T-helper 1 cell treated with Interleukin-12 subunit alpha and Interleukin-12 subunit beta and Interleukin-4 antibody, amounts not matched to agents 30 μg/mL and 1 μg/mL, for 36 hours (primary cell): ENCODE measurements around the gene PCCA.

Source experiments
- H3K27ac Mint-ChIP-seq: one replicate; pipeline ENCODE4 v1.8.0; 2021; ENCODE audit warnings: mild to moderate bottlenecking, mixed read lengths
- H3K27me3 Mint-ChIP-seq: one replicate; pipeline ENCODE4 v1.8.0; 2021; ENCODE audit warnings: low read depth, mixed read lengths
- H3K36me3 Mint-ChIP-seq: one replicate; pipeline ENCODE4 v1.8.0; 2021; ENCODE audit warnings: low read depth, mixed read lengths
- H3K4me1 Mint-ChIP-seq: one replicate; pipeline ENCODE4 v1.8.0; 2021; ENCODE audit warnings: low read depth, mixed read lengths
- H3K4me3 Mint-ChIP-seq: one replicate; pipeline ENCODE4 v1.8.0; 2021; ENCODE audit warnings: mild to moderate bottlenecking, moderate library complexity, mixed read lengths
- H3K9me3 Mint-ChIP-seq: one replicate; pipeline ENCODE4 v1.8.0; 2021; ENCODE audit warnings: mixed read lengths

PCCA gene

GRCh38 chr13:100536643-100537180, 447.8 kb downstream of the PCCA start:
- H3K4me3 Mint-ChIP-seq: no peak overlapping the region
- peaks cover 16% of the 10 kb centered on the region for H3K4me1 Mint-ChIP-seq
- H3K27me3 Mint-ChIP-seq: no peaks in the 10 kb centered on the region
- H3K9me3 Mint-ChIP-seq: no peaks in the 10 kb centered on the region
- H3K27ac Mint-ChIP-seq: no peak overlapping the region
- H3K36me3 Mint-ChIP-seq: peaks cover 3% of the 10 kb centered on the region

- Mint-ChIP-seq H3K36me3 (peaks cover 3% of the 10 kb centered on the region), H3K4me1 (peaks cover 16% of the 10 kb centered on the region), H3K9me3 (no peaks in the 10 kb centered on the region), H3K27me3 (no peaks in the 10 kb centered on the region), H3K4me3 (no peak overlapping the region), H3K27ac (no peak overlapping the region)
Observed at GRCh38 chr13:100537486-100537885, 448.6 kb downstream of the PCCA start.

- Mint-ChIP-seq H3K9me3 (no peaks in the 10 kb centered on the region), H3K4me3 (no peak overlapping the region), H3K27me3 (no peaks in the 10 kb centered on the region), H3K36me3 (peaks cover 4% of the 10 kb centered on the region), H3K4me1 (peaks cover 19% of the 10 kb centered on the region), H3K27ac (no peak overlapping the region)
Observed at GRCh38 chr13:100537951-100538462, 449.1 kb downstream of the PCCA start.

- Mint-ChIP-seq H3K36me3 (peaks cover 4% of the 10 kb centered on the region), H3K9me3 (no peaks in the 10 kb centered on the region), H3K4me3 (no peak overlapping the region), H3K27me3 (no peaks in the 10 kb centered on the region), H3K4me1 (peaks cover 21% of the 10 kb centered on the region), H3K27ac (no peak overlapping the region)
Observed at GRCh38 chr13:100540621-100541020, 451.7 kb downstream of the PCCA start.

- H3K4me1 Mint-ChIP-seq: peaks cover 20% of the 10 kb centered on the region
- H3K4me3 Mint-ChIP-seq: no peak overlapping the region
- peaks cover 4% of the 10 kb centered on the region for H3K36me3 Mint-ChIP-seq
- no peaks in the 10 kb centered on the region for H3K27me3 Mint-ChIP-seq
- no peaks in the 10 kb centered on the region for H3K9me3 Mint-ChIP-seq
- H3K27ac Mint-ChIP-seq: no peak overlapping the region
Observed at GRCh38 chr13:100541897-100542825, 453.3 kb downstream of the PCCA start.

GRCh38 chr13:100542826-100543156, 453.9 kb downstream of the PCCA start:
- H3K36me3 Mint-ChIP-seq: peaks cover 4% of the 10 kb centered on the region
- no peak overlapping the region for H3K27ac Mint-ChIP-seq
- no peaks in the 10 kb centered on the region for H3K9me3 Mint-ChIP-seq
- no peak overlapping the region for H3K4me3 Mint-ChIP-seq
- H3K27me3 Mint-ChIP-seq: no peaks in the 10 kb centered on the region
- peaks cover 14% of the 10 kb centered on the region for H3K4me1 Mint-ChIP-seq

GRCh38 chr13:100543872-100544602, 455.1 kb downstream of the PCCA start:
- Mint-ChIP-seq H3K36me3 (peaks cover 4% of the 10 kb centered on the region), H3K4me3 (no peak overlapping the region), H3K27ac (no peak overlapping the region), H3K9me3 (no peaks in the 10 kb centered on the region), H3K27me3 (no peaks in the 10 kb centered on the region), H3K4me1 (peaks cover 8% of the 10 kb centered on the region)

GRCh38 chr13:100544866-100545683, 456.2 kb downstream of the PCCA start:
- Mint-ChIP-seq H3K9me3 (no peaks in the 10 kb centered on the region), H3K27me3 (no peaks in the 10 kb centered on the region), H3K27ac (no peak overlapping the region), H3K36me3 (peaks cover 4% of the 10 kb centered on the region), H3K4me1 (peaks cover 5% of the 10 kb centered on the region), H3K4me3 (no peak overlapping the region)

- H3K4me3 Mint-ChIP-seq: no peak overlapping the region
- H3K36me3 Mint-ChIP-seq: peaks cover 1% of the 10 kb centered on the region
- H3K27me3 Mint-ChIP-seq: no peaks in the 10 kb centered on the region
- no peaks in the 10 kb centered on the region for H3K9me3 Mint-ChIP-seq
- peaks cover 5% of the 10 kb centered on the region for H3K4me1 Mint-ChIP-seq
- no peak overlapping the region for H3K27ac Mint-ChIP-seq
Observed at GRCh38 chr13:100545684-100546061, 456.8 kb downstream of the PCCA start.

- Mint-ChIP-seq H3K36me3 (peaks cover 1% of the 10 kb centered on the region), H3K4me1 (peaks cover 5% of the 10 kb centered on the region), H3K27me3 (no peaks in the 10 kb centered on the region), H3K9me3 (no peaks in the 10 kb centered on the region), H3K4me3 (no peak overlapping the region), H3K27ac (no peak overlapping the region)
Observed at GRCh38 chr13:100546713-100547405, 458.0 kb downstream of the PCCA start.

GRCh38 chr13:100547791-100548201, 458.9 kb downstream of the PCCA start:
- Mint-ChIP-seq H3K4me3 (no peak overlapping the region), H3K9me3 (no peaks in the 10 kb centered on the region), H3K36me3 (peaks cover under 1% of the 10 kb centered on the region), H3K27ac (no peak overlapping the region), H3K27me3 (no peaks in the 10 kb centered on the region), H3K4me1 (peaks cover 3% of the 10 kb centered on the region)

- Mint-ChIP-seq H3K4me3 (no peak overlapping the region), H3K36me3 (no peaks in the 10 kb centered on the region), H3K4me1 (no peaks in the 10 kb centered on the region), H3K27me3 (no peaks in the 10 kb centered on the region), H3K9me3 (no peaks in the 10 kb centered on the region), H3K27ac (no peak overlapping the region)
Observed at GRCh38 chr13:100549316-100549715, 460.4 kb downstream of the PCCA start.

GRCh38 chr13:100552755-100553154, 463.9 kb downstream of the PCCA start:
- Mint-ChIP-seq H3K27me3 (no peaks in the 10 kb centered on the region), H3K9me3 (no peaks in the 10 kb centered on the region), H3K4me3 (no peak overlapping the region), H3K36me3 (no peaks in the 10 kb centered on the region), H3K27ac (no peak overlapping the region), H3K4me1 (no peaks in the 10 kb centered on the region)

- H3K4me1 Mint-ChIP-seq: no peaks in the 10 kb centered on the region
- H3K27ac Mint-ChIP-seq: no peak overlapping the region
- peaks cover 3% of the 10 kb centered on the region for H3K27me3 Mint-ChIP-seq
- no peak overlapping the region for H3K4me3 Mint-ChIP-seq
- H3K36me3 Mint-ChIP-seq: no peaks in the 10 kb centered on the region
- H3K9me3 Mint-ChIP-seq: no peaks in the 10 kb centered on the region
Observed at GRCh38 chr13:100559886-100560285, 471.0 kb downstream of the PCCA start.
